OCI-LY1 (cell line): Measurements from ENCODE around the gene ARL3.

ENCODE experiments used
- H2AFZ ChIP-seq: fragments of 200-600 bp; sonication (generic), shearing (Covaris generic); 2 replicates; pipeline ENCODE4 v1.6.0; 2014; ENCODE audit warnings: antibody characterized with exemption, mild to moderate bottlenecking, low read length
- H3F3A ChIP-seq: fragments of 200-600 bp; sonication (generic), shearing (Covaris generic); 2 replicates; pipeline ENCODE4 v1.6.0; 2014; ENCODE audit warnings: mild to moderate bottlenecking, antibody characterized with exemption, low read length, moderate library complexity; ENCODE audit not compliant: insufficient read depth
- H3K27ac ChIP-seq: fragments of 200-600 bp; sonication (generic); 2 replicates; pipeline ENCODE4 v1.5.1; 2014; ENCODE audit warnings: low read length, mixed run types, mild to moderate bottlenecking, low read depth; ENCODE audit not compliant: poor library complexity, severe bottlenecking
- H3K27me3 ChIP-seq: fragments of 200-600 bp; sonication (generic); 2 replicates; pipeline ENCODE4 v1.6.0; 2014; ENCODE audit warnings: antibody characterized with exemption, mild to moderate bottlenecking, low read length, moderate library complexity; ENCODE audit not compliant: insufficient read depth
- H3K36me3 ChIP-seq: fragments of 200-600 bp; sonication (generic); 2 replicates; pipeline ENCODE4 v1.6.1; 2014; ENCODE audit warnings: mild to moderate bottlenecking, antibody characterized with exemption, low read length, moderate library complexity, mixed read lengths; ENCODE audit not compliant: insufficient read depth
- H3K4me1 ChIP-seq: fragments of 200-600 bp; sonication (generic); 2 replicates; pipeline ENCODE4 v1.5.1; 2014; ENCODE audit warnings: mild to moderate bottlenecking, low read length, moderate library complexity; ENCODE audit not compliant: insufficient read depth, severe bottlenecking
- H3K4me2 ChIP-seq: fragments of 200-600 bp; sonication (generic), shearing (Covaris generic); 2 replicates; pipeline ENCODE4 v1.6.1; 2014; ENCODE audit warnings: low read length
- H3K4me3 ChIP-seq: fragments of 200-600 bp; sonication (generic); 2 replicates; pipeline ENCODE4 v1.5.1; 2014; ENCODE audit warnings: low read length, low read depth, mild to moderate bottlenecking, mixed read lengths; ENCODE audit not compliant: poor library complexity, severe bottlenecking
- H3K79me2 ChIP-seq: fragments of 200-600 bp; shearing (Covaris generic); 2 replicates; pipeline ENCODE4 v1.6.1; 2016; ENCODE audit warnings: mixed run types, low read length, mixed read lengths; ENCODE audit not compliant: insufficient read depth
- H3K9ac ChIP-seq: fragments of 200-600 bp; sonication (generic), shearing (Covaris generic); 2 replicates; pipeline ENCODE4 v1.6.1; 2014; ENCODE audit warnings: mild to moderate bottlenecking, low read length, mixed read lengths
- H3K9me2 ChIP-seq: fragments of 200-600 bp; sonication (generic), shearing (Covaris generic); 2 replicates; pipeline ENCODE4 v1.6.1; 2014; ENCODE audit warnings: low read depth, mild to moderate bottlenecking, low read length, mixed read lengths
- H3K9me3 ChIP-seq: fragments of 200-600 bp; shearing (Covaris generic); 2 replicates; pipeline ENCODE4 v1.6.1; 2014; ENCODE audit warnings: low read length, mixed read lengths
- H4K20me1 ChIP-seq: fragments of 200-600 bp; sonication (generic), shearing (Covaris generic); 2 replicates; pipeline ENCODE4 v1.6.0; 2016; ENCODE audit warnings: mild to moderate bottlenecking, low read length; ENCODE audit not compliant: insufficient read depth
- EZH2 ChIP-seq: fragments of 200-600 bp; sonication (generic), shearing (Covaris generic); IDR thresholded peaks from 2 replicates; pipeline ENCODE4 v1.8.0; 2017; ENCODE audit warnings: borderline replicate concordance, mixed run types, mild to moderate bottlenecking, antibody characterized with exemption, low read length, moderate library complexity, mixed read lengths
- TF ChIP-seq, protein P1 (sequence below): fragments of 200-600 bp; sonication (generic), shearing (Covaris generic); IDR thresholded peaks from 2 replicates; pipeline ENCODE4 v1.5.1; 2017; ENCODE audit warnings: mild to moderate bottlenecking, antibody characterized with exemption, low read length, moderate library complexity, mixed read lengths

Gene ARL3

DNA sequence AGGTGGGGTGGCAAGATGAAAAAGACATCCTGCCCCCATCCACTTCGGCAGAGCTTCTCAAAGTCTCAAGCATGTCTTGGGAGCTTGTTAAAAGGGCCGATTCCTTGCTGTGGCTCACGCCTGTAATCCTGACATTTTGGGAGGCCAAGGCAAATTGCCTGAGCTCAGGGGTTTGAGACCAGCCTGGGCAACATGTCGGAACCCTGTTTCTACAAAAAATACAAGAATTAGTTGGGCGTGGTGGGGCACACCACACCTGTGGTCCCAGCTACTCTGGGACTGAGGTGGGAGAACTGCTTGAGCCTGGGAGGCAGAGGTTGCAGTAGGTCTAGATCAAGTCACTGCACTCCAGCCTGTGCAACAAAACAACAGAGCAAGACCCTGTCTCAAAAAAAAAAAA, 55.4 kb downstream of the ARL3 start:
- no peak overlapping the region; the same call in 1 of the 2 replicates for H3K9ac ChIP-seq
- no peaks in the 10 kb centered on the region for H3K9me3 ChIP-seq
- no peak for TF ChIP-seq EZH2
- TF ChIP-seq, protein P1, sequence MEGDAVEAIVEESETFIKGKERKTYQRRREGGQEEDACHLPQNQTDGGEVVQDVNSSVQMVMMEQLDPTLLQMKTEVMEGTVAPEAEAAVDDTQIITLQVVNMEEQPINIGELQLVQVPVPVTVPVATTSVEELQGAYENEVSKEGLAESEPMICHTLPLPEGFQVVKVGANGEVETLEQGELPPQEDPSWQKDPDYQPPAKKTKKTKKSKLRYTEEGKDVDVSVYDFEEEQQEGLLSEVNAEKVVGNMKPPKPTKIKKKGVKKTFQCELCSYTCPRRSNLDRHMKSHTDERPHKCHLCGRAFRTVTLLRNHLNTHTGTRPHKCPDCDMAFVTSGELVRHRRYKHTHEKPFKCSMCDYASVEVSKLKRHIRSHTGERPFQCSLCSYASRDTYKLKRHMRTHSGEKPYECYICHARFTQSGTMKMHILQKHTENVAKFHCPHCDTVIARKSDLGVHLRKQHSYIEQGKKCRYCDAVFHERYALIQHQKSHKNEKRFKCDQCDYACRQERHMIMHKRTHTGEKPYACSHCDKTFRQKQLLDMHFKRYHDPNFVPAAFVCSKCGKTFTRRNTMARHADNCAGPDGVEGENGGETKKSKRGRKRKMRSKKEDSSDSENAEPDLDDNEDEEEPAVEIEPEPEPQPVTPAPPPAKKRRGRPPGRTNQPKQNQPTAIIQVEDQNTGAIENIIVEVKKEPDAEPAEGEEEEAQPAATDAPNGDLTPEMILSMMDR, result no peak
- no peak overlapping the region; the same call in 1 of the 2 replicates for H3K4me2 ChIP-seq
- no peaks in the 10 kb centered on the region for H3K9me2 ChIP-seq
- no peaks in the 10 kb centered on the region for H3K79me2 ChIP-seq
- peaks cover 33% of the 10 kb centered on the region for H3K36me3 ChIP-seq
- no peak overlapping the region for H2AFZ ChIP-seq
- no peaks in the 10 kb centered on the region for H3F3A ChIP-seq
- peaks cover 41% of the 10 kb centered on the region for H3K4me1 ChIP-seq
- no peaks in the 10 kb centered on the region for H3K27me3 ChIP-seq
- H4K20me1 ChIP-seq, result no peaks in the 10 kb centered on the region
- H3K4me3 ChIP-seq, result no peak overlapping the region
- H3K27ac ChIP-seq, result peak overlapping the region; percentile 84

DNA sequence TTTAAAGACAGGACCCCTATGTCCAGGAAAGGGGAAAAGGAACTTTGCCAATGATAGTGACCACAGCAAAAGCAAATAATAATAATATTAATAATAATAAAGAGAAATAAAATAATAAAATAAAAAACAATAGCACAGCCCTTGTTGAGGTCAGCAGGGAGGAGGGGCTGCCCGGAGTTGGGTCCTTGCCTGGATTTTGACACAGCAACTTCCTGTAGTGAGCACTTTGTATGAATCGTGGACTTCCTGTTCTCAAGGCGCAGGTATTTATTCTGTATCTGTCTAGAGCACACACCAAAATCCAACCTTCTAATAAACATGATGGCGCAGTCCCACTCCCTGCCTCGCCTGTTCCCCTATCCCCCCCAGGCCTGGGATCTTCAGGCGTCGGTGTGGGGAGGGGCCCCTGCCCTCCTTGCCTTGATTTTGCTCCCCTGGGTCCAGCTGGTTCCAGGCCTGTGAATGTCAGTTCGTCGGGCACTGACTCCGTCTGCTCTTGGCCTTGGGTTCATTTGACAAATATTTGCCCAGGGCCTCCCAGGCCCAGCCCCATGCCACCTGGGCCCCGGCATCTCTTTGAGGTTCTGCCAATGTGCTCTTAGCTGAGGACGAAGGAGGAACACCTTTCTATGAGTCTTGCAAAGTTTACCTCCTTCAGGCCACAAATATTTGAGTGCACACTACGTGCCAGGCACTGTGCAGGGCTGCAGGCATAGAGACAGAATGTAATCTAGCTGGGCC, 56.0 kb downstream of the ARL3 start:
- no peak overlapping the region for H2AFZ ChIP-seq
- peaks cover 47% of the 10 kb centered on the region for H3K4me1 ChIP-seq
- H3K27me3 ChIP-seq, result no peaks in the 10 kb centered on the region
- H3K36me3 ChIP-seq, result peaks cover 39% of the 10 kb centered on the region
- H3K9me3 ChIP-seq, result no peaks in the 10 kb centered on the region
- H4K20me1 ChIP-seq, result no peaks in the 10 kb centered on the region
- H3K27ac ChIP-seq, result peak overlapping the region; percentile 84
- no peak overlapping the region; the same call in 1 of the 2 replicates for H3K9ac ChIP-seq
- H3K9me2 ChIP-seq, result no peaks in the 10 kb centered on the region
- TF ChIP-seq, protein P1, result no peak
- TF ChIP-seq EZH2, result no peak
- H3K79me2 ChIP-seq, result 0 out of 2 replicates have a peak, but pooled peaks cover 4% of the 10 kb centered on the region
- H3K4me2 ChIP-seq, result no peak overlapping the region
- no peak overlapping the region for H3K4me3 ChIP-seq
- H3F3A ChIP-seq, result no peaks in the 10 kb centered on the region

DNA sequence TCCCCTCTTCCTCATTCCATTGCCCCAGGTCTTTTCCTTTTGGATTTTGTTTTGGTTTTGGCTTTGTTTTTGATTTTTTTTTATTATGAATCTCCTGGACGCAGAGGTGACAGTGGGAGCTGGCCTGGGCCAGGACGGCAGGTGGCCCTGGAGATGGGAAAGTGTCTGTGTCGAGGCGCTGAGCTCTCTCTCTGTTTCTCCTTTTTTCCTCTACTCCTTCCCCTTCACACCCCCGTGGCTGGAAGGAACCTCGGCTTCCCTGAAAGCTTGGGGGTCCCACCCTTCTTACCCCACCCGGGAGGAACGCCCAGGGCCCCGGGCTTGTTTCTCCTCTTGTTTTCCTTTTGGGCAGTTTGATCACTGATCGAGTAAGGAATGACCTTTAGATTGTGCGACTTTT, 56.7 kb downstream of the ARL3 start:
- 0 out of 2 replicates have a peak, but pooled peaks cover 4% of the 10 kb centered on the region for H3K79me2 ChIP-seq
- H2AFZ ChIP-seq, result no peak overlapping the region
- no peak overlapping the region for H3K4me3 ChIP-seq
- H3K36me3 ChIP-seq, result peaks cover 41% of the 10 kb centered on the region
- H3K9me3 ChIP-seq, result no peaks in the 10 kb centered on the region
- H3K9ac ChIP-seq, result no peak overlapping the region
- H3K27me3 ChIP-seq, result no peaks in the 10 kb centered on the region
- no peaks in the 10 kb centered on the region for H4K20me1 ChIP-seq
- H3K4me2 ChIP-seq, result no peak overlapping the region
- 0 out of 2 replicates have a peak, but pooled peaks cover 1% of the 10 kb centered on the region for H3F3A ChIP-seq
- H3K4me1 ChIP-seq, result peaks cover 54% of the 10 kb centered on the region
- no peak for TF ChIP-seq EZH2
- TF ChIP-seq, protein P1, result no peak
- H3K9me2 ChIP-seq, result no peaks in the 10 kb centered on the region
- peak overlapping the region; percentile 84 for H3K27ac ChIP-seq
